NCI-H1694 (cell line): Measurements from ENCODE around the gene ZNG1A.
"Not testable (repeated sequence)": the region's sequence is repeated elsewhere in the genome, so short reads cannot be mapped to it uniquely, and the experiment has no call there.

Experiments
- DNase-seq: peaks from one replicate; lab custom pipeline; 2025; lab: John Stamatoyannopoulos, UW

Gene ZNG1A

DNA sequence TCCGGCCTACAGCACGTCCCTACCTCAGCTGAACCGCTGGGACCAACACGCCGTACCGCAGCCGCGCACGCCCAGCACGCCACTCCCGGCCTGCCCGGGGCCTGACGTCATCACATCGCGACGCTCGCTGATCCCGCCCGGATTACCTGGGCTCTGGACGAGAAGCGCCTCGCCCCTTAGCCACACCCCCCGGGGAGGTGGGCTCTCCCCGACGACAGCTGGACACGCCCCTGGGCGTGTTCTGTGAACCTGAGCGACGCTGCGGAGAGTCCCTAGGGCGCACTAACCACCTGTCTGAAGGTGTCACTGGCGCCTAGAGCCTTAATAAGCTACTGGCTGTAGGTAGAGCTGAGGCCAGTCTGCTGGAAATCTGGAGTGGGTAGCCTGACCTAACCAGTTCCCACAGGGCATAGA, at the start of gene ZNG1A:
ZNG1A (minus strand) TSS at position 87 of the 414 bp plus-strand sequence. CDS start 87 bp downstream, outside the sequence.
- DNase-seq = peak; percentile 3

DNA sequence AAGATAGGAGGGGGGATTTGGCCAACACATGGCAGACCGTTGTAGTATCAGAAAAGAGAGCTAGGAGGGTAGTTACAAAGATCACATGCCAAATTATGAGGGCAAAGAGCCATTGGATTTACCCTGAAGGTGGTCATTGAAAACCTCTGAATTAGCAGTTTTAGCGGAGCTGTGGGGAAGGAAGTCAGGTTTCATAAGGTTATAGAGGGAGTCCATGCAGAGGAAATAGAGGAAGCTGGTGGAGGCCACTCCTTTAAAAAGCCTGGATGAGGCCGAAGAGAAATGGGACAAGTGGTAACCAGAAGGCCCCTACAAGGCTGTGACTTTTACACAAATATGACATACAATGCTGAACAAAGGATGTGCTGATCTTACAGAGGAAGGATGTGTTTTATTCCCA, 49.0 kb upstream of the ZNG1A start:
- no peak for DNase-seq

DNA sequence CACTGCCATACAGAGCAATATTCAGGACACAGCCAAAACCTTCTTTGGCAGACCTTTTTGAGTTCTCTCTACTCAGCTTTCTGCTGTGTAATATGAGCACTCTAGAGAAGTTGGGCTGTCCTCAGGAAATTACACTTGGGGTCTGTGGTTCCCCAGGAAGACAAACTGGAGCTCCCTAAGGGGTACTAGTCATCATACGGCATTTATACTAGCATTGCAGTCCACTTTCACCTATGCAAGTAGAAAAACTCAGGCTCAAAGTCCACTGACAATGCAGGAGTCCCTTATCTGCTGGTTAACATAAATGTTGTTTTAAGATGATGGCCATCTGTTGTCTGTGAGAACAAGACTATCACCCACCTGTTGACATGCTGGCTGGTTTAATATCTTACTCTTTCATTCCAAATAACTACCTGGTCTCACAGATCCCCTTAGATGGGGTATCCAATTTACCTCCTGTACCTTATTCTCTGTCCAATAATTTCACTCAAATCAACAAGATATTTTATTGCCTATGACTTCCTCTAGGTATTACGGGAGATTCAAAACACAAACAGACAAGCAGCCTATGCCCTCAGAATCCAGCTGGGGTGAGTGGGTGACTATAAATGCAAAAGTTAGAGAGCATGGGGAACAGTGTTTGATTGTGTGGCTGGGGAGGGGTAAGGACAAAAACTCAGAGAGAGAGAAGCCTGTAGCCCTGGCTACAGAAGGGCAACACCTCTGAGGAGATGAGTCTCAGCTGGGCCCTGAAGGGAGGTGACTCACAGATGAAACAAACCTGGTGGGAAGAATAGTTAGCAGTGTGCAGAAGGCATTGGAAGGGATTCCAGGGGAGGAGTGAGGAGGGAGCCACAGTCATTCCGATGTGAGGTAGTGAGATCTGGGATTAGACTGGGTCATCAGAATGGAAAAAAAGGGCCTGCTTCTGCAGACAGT, 46.0 kb upstream of the ZNG1A start:
- DNase-seq = no peak

DNA sequence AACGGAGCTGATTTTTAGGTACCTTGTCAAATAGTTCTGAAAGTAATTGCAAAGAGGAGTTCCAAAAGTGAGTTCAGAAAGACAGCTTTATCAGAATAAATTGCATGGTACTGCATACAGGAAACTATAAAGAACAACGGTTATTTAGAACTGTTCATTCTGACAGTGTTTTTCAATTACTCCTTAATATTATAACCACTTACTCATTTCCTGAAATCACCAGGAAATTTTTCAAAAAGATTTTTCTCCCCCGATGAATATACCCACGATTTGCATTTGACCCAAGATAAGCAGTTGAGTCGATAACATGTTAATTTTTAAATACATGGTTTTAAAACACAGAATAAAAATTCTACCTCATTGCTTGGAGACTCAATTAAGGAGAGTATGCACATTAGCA, 45.2 kb upstream of the ZNG1A start:
- DNase-seq = no peak

DNA sequence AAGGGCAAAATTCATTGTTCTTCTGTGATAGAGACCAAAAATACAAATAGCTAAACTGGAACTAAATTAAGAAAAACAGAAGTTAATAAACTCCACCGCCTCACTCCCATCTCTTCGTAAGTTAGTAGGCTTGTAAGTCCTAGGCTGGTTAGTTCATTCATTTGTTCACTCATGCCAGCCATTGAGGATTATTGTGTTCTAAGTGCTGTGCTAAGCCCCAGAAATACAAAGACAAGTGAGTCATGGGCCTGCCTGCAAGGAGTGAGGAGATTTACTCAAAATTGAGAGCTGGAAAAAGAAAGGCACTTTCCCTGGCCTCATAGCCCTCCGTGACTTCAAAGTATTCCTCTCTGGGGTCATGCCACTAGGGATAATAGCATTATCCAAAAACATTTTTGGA, 44.3 kb upstream of the ZNG1A start:
- no peak for DNase-seq

DNA sequence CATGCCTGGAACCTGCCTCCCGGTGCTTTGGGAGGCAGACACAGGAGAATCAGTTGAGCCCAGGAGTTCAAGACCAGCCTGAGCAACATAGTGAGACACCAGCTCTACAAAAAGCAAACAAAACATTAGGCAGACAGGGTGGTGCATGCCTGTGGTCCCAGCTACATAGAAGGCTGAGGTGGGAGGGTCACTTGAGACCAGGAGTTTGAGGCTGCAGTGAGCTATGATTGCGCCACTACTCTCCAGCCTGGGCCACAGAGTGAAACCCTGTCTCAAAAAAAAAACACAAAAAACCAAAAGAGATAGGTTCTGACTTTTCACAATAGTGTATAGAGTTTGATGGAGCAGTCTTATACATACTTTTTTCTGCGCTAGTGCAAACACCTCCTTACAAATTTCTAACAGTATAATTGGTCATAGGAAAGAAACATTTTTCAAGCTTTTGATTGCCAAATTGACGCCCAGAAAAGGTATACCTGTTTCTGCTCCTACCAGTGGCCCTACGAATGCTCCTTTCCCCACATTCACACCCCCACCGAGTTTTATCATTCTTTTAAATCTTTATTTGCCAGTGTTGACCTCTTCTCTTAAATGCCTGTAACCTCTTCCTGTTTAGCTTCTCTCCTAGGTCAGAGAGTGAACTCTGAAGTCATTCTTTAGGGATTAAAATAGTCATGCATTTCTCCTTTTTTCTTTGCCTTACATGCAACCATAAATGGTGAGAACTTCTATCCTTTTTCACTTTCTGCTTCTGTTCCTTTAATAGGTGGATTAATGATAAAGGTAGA, 43.3 kb upstream of the ZNG1A start:
- DNase-seq = no peak

DNA sequence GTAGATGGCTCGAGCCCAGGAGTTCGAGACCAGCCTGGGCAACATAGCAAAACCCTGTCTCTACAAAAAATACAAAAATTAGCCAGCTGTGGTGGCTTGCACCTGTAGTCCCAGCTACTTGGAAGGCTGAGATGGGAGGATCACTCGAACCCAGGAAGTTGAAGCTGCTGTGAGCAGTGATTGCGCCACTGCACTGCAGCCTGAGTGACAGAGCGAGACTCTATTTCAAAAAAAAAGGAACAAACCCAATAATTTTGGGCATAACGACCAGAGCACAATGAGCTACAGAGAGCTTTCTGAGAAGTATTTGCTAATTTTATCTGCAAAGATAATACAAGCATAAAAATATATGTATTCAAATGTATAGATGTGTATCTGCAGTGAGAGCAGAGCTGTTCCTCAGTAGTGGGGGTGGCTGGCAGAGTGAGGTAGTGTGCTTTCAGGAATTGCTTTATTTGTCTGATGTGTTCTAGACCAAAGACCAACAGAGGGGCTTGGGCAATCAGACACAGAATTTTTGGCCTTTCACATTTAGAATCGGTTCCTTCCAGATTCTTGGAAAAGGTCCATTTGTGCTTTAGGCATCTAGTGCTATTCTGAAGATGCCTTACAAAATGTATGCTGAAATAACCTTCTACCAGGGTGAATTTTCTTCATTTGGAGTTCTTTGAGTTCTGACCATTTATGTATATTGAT, 41.0 kb upstream of the ZNG1A start:
- DNase-seq = no peak

DNA sequence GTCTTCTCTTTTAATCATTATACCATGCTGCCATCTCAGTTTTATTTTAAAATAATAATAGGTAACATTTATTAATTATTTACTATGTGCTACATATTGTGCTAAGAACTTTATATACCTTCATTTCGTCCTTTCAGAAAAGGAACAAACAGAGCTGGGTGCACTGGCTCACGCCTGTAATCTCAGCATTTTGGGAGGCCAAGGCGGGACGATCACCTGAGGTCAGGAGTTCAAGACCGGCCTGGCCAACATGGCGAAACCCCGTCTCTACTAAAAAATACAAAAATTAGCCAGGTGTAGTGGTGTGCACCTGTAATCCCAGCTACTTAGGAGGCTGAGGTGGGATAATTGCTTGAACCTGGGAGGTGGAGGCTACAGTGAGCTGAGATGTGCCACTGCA, 40.2 kb upstream of the ZNG1A start:
- DNase-seq = not testable (repeated sequence)

DNA sequence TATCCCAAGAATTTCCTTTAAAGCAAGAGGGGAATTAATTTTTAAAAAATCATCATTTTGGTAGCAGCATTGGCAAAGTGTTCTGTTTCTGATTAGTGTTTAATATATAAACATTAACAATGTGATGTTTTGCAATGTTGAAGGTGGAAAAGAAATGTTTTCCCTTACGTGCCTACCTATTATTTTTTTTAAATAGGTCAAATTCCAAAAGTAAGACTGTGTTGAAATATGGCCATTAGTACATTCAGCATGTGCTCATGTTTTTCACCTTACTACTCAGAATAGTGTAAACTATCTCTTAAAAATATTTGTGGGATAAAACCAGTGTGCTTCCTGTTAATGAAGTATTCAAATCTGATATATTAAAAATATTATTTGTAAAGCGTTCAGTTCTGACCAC, 39.1 kb upstream of the ZNG1A start:
- no peak for DNase-seq

DNA sequence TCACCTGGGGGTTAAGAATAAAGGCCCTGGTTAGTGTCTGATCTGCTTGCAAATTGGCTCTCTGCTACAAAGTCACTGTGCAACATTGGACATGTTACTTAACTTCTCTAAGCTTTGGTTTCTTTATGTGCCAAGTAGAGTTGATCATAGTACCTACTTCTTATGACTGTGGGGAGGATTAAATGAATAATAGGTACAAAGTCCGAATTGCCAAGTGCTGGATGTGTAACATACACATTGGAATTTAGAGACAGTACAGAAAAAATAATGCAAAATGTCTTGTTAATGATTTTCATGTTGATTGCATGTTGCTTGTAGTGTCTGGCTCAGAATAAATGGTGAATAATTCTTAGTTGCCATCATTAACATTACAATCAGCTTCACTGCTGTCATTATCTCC, 38.0 kb upstream of the ZNG1A start:
- no peak for DNase-seq

DNA sequence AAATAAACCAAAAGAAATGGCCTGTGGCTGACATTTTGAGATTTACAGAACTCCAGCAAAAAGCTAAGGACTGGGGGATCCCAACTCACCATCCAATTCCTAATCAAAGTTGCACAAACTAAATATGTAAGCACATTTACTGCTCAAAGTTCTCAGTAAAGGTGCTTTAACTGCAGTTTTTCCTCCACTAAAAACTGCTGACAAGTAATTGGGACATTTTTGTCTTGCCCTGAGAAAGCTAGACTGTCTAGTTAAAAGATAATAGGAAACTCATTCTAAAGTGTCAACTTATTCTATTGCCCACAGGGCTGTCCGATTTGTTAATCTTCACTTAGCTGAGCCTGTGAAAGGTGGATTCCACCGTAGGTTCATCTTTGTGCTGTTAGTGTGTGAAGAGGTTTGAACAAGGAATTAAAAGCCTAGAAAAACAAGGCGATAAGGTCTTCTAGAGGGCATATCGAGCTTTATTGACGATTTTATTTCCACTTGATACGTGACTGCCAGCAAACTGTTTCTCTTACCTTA, 36.8 kb upstream of the ZNG1A start:
- no peak for DNase-seq

DNA sequence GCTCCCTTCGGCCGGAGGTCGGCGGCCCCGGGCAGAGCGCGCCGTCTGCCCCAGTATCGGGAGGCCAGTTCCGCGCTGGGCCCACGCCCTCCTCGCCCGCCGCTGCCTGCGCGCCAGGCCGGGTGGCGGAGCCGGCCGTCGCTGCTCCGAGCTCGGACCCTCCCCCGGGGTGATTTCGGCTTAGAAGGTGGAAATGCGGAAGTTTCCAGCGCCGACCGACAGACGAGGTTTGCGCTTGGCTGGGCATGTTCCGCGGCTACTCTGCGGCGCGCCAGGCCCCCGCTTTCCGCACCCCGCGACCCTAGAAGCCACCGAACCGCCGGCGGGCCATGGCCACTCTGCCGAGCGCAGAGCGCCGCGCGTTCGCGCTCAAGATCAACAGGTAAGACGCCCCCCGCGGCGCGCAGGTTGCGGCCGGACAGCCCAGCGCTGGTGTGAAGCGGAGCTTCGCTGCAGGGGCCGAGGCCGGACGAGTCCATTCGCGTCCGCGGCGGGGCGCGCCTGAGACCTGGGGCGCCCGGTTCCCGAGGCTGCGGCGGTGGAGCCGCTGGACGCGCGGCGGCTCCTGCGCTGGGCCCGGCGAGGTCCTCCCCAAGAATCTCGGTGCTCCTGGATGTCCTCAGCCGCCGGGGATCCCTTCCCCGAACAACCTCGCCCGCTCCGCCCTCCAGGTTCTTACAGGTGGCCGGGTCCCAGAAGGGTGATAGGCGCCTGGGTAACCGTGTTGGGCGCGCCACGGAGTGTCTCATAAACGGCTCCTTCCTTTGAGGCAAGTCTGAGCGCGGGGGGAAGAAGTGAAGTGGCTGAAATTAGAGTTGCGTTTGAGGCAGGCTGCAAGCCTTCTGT, 36.0 kb upstream of the ZNG1A start, which contains the start of gene DOCK8:
DOCK8 (plus strand) TSS at position 218 of the 846 bp plus-strand sequence; CDS start at position 330, 112 bp downstream.
- no peak for DNase-seq

DNA sequence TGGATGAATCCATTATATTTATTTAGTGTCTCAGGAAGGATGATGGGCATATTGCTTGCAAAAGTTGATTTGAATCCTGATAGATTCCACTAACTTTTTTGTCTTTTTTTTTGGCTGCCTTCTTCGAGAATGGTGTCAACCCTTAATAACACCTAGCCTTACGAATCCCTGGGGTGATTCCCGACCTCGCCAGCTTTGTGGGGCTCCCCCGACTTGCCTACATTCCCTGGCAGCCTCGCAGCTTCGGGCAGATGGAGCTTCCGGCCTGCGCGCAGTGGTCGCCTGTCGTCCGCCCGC, 35.4 kb upstream of the ZNG1A start:
- no peak for DNase-seq

DNA sequence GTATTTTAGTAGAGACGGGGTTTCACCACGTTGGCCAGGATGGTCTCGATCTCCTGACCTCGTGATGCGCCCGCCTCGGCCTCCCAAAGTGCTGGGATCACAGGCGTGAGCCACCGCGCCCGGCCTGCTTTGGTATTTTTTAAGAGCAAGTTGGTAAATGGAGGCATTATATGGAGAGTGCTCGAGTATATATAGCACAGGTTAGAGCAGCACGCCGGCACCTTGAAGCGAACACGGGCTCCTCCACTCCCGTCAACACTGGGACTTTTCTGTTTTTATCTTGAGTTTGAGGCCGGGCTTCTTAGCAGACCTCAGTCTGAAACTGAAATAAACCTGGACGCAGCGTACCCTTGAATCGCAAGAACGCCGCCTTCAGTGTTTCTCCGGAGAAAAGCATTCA, 35.0 kb upstream of the ZNG1A start:
- not testable (repeated sequence) for DNase-seq

DNA sequence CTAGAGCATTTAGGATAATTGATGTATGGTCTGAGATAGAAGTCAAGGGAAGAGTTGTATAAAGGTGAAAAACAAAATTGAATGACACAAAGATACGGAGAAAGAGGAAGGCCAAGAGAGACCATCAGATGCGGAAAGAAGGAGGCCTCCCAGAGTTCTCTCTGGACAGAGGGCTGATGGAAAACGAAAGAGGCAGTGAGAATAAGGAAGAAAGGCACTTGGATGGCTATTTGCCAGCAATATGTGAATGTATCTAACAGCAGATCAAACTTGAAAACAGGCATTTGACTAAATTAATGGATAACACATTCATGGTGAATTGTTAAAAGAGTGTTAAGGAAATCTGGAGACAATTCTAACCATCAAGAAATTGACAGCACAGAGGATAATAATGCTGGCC, 33.4 kb upstream of the ZNG1A start:
- DNase-seq = no peak

DNA sequence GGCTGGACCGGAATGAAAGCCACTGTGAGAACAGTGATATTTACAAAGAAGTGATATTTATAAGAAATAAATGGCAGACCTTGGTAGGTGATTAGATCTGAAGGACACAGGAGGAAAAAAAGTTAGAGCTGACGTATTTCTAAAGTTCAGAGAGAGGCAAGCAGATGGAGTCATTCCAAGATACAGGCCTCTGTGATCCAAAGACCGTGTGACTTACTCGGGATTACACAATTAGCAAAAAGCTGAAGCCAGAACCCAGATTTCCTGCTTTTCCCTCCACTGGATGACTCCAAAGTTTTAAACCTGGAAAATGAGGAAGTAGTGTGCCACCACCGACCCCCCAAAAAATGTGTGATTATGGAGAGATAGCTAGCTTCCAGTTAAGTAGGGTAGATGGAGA, 32.7 kb upstream of the ZNG1A start:
- no peak for DNase-seq

DNA sequence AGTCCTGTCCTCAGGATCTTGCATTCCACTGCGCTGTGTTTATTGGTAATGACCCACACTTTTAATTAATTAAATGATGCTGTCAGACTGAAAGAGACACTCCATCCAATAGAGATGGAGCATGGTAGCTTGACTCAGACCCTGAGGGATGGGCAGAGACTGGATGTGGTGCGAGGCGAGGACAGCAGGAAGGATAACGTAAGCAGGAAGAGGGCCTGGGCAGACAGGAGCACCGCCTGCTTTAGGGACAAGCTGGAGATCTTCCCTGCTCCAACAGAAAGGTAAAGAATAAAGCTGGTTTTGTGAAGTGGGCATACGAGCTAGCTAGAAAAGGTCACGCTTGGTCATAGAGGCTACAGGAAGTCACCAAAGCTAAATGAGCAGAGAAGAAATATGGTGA, 32.2 kb upstream of the ZNG1A start:
- no peak for DNase-seq

DNA sequence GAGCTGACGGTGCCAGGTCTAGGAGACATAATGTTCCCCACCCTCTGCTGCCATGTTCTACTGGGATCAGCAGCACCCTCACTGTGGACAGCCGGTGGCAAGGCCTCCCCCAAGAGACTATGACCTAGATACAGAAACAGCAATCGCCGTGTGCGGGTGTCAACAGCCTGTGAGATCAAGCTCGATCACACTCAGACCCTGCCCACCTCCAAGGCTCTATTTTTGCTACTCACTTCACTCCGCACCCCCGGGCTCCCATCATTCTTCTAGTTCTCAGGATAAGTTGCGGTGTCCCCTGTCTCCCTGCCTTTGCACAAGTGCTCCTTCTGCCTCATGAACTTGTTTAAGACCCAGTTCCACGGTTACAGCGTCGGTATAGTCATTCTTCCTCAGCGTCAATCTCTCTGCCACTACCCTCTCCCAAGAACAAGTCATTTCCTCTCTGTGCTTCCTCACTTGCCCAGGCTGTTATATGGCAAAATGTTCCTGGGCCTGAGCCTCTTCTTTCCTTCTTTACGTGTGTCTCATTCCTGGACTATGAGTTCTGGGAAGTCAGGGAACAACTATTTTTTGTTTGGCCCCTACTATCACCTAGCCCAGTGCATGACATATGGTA, 30.4 kb upstream of the ZNG1A start:
- no peak for DNase-seq

DNA sequence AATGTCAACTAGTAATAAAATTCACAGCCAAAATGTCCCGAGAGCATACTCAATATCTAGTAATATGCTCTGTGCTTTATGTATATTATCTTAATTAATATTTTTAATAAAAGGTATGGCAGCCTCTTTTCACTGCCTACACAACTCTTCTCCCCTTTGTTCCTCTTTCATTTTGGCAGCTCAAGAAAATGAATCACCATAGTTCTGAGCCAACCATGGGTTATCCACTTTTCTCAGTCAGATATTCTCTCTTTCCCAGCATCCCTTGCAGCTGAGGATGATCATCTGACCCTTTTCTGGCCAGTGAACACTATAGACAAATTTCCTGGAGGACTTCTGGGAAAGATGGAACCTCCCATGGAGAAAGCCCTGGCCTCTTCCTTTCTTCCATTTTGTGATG, 27.6 kb upstream of the ZNG1A start:
- no peak for DNase-seq

DNA sequence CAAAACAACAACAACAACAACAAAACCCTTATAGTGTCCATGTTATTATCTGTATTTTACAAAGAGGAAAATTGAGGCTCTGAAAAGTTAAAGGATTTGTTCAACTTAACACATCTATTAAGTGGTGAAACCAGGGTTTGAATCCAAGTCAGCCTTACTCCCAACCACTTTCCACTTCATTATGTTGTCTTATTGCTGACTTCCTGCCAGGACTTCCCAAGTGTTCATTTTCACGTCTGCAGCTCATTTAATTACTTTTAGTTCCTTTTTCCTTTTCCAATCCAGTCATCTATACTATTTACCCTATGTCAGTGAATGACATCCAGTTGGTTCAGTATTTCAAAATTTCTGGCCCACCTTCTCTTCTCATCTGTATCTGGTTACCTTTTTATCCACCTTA, 20.7 kb upstream of the ZNG1A start:
- DNase-seq = not testable (repeated sequence)
